Retinal pigment epithelial cell (primary cell): ENCODE measurements around the gene CDH13.

ENCODE experiments used
- DNase-seq: peaks from one replicate; pipeline ENCODE4 v3.0.0-alpha.2; 2010; ENCODE audit warnings: low read depth
- H3K4me3 ChIP-seq: 2 replicates; pipeline ENCODE4 v1.5.1; 2011; ENCODE audit warnings: mild to moderate bottlenecking, low read length, control low read depth, moderate library complexity
- TF ChIP-seq, protein P1 (sequence below): conservative IDR thresholded peaks from 2 replicates; pipeline ENCODE4 v1.5.1; 2011; ENCODE audit warnings: low read depth, low read length, control low read depth, inconsistent platforms

Gene CDH13

DNA sequence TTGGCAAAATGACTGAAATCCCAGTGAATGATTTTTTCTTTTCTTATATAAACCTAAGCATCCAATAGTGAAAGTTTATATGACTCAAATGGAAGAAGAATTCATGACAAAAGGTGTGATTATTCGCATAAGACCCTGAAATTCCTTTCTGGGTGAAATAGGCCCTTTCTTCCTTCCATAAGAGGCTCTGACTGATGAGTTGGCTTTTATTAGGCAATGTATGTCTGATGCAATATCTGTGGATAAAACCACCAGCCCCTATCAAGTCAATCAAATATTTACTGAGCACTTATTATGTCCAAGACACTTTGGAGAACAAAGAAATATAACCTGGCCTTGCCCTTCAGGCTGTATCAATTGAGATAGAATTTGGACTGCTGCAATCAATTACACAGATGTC lies 316.6 kb downstream of the CDH13 start:
- DNase-seq = no peak
- TF ChIP-seq, protein P1, sequence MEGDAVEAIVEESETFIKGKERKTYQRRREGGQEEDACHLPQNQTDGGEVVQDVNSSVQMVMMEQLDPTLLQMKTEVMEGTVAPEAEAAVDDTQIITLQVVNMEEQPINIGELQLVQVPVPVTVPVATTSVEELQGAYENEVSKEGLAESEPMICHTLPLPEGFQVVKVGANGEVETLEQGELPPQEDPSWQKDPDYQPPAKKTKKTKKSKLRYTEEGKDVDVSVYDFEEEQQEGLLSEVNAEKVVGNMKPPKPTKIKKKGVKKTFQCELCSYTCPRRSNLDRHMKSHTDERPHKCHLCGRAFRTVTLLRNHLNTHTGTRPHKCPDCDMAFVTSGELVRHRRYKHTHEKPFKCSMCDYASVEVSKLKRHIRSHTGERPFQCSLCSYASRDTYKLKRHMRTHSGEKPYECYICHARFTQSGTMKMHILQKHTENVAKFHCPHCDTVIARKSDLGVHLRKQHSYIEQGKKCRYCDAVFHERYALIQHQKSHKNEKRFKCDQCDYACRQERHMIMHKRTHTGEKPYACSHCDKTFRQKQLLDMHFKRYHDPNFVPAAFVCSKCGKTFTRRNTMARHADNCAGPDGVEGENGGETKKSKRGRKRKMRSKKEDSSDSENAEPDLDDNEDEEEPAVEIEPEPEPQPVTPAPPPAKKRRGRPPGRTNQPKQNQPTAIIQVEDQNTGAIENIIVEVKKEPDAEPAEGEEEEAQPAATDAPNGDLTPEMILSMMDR = no peak
- no peak overlapping the region for H3K4me3 ChIP-seq

DNA sequence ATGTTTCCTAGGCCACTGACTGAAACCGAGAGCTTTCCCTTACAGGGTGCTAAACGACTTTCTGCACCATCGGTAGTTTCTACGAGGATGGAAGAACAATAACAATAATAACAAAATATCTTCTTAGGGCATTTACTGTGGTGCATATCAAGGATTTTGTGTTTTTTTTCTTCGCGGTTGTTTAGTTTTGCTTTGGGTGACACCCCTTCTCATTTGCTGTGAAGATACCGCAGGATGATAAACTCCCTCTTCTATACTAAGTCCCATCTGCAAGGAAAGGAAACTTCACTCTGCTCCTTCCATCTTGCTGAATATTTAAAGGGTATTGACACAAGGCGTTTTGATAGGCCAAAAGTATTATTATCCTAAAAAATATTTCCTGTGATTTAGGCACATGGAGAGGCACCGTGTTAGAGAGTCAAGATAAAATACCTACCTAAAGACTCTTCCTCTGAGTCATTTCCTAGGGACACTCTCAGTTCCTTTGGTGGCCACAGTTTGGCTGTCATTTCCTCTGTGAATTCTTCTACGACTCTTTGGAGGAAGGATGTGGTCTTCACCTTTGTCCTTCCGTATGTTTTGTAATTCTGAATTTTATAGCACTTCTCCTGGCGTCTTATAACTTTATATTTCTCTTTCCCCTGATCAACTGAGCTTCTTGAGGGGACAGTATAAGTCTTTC lies 318.8 kb downstream of the CDH13 start:
- no peak for DNase-seq
- no peak overlapping the region for H3K4me3 ChIP-seq
- TF ChIP-seq, protein P1 = no peak

DNA sequence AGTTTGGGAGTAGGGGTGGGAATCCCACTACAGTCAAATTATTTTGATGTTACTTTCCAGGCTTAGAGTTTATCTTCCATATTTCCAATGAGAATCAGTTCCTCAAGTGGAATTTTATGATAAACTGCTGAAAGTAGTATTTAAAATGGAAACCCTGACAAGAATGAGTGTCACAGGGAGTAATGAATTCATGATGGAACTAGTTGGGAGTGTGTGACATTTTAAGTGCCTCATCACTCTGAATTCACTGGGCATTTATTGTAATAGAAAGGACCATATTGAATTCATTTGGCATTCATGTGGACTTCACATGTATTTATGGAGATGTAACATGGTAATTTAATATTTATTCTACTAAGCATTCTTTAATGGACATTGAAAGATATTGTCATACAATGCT lies 320.9 kb downstream of the CDH13 start:
- H3K4me3 ChIP-seq = no peak overlapping the region
- TF ChIP-seq, protein P1 = no peak
- no peak for DNase-seq

DNA sequence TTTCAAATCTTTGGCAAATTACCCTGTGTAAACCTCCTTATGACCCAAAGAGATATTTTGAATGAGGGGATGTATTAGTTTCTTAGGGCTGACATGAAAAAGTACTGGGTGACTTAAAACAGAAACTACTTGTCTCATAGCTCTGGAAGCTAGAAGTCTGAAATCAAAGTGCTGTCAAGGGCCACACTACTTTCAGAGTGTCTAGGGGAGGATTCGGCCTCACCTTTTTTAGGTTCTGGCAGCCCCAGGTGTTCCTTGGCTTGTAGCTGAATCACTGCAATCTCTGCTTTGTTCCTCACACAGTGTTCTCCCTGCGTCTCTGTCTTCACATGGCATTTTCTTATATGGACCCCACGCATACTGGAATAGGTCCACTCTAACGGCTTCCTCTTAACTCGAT lies 322.2 kb downstream of the CDH13 start:
- no peak overlapping the region for H3K4me3 ChIP-seq
- TF ChIP-seq, protein P1 = no peak
- no peak for DNase-seq

DNA sequence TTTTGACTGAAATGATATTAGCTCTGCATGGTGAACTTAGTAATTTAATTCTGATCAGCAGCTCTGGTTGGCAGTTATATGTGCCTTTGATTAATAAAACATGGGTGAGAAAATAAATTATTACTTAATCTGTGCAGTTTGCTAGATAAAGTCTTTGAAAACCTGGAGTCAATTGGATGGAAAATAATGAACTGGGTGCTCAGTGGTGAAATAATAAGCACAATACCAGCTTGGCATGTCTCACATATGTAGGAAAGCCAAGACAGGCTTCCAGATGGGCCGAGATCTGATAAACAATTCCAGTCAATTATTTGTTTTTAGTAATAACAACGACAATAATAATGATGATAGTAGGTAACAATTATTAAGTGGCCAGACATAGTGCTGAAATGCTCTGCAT lies 326.7 kb downstream of the CDH13 start:
- TF ChIP-seq, protein P1 = no peak
- H3K4me3 ChIP-seq = no peak overlapping the region
- no peak for DNase-seq

DNA sequence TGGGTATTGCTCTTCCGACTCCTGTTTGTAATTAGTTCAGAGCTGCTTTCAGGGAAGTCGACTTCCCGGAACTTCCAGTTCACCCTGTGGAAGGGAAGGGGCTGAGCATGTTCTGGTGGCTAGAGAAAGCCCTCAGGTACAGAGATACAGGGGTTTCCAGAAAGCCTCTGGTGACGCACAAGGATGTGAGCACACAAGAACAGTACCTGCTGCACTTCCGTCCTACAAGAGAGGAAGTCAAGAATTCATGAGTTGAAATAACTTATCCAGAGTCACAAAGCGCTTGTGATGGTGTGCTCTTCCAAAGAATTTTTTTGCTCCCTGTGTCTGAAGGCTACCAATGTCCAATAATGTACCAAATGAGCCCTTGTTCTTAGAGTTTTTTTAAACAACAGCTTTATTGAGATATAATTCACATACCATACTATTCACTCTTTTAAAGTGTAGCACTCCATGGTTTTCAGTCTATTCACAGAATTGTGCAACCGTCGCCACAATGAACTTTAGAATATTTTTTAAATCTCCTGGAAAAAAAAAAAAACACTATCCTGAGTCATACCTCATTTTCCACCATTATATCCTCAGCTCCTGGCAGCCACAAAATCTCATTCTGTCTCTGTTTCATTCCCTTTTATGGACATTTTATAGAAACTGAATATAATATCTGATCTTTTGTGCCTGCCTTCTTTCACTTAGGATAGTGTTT lies 327.6 kb downstream of the CDH13 start:
- no peak for DNase-seq
- TF ChIP-seq, protein P1 = no peak
- H3K4me3 ChIP-seq = no peak overlapping the region
